Mucosa of stomach (tissue), 1 donor: Measurements from ENCODE around the gene NME7.

Experiments used
- H3K27me3 ChIP-seq: one replicate; pipeline ENCODE4 v1.7.0; 2013; ENCODE audit warnings: mild to moderate bottlenecking, low read length; ENCODE audit not compliant: control insufficient read depth, insufficient read depth
- H3K36me3 ChIP-seq: one replicate; pipeline ENCODE4 v1.7.0; 2013; ENCODE audit warnings: low read length; ENCODE audit not compliant: control insufficient read depth, insufficient read depth
- H3K4me1 ChIP-seq: one replicate; pipeline ENCODE4 v1.7.0; 2013; ENCODE audit warnings: mild to moderate bottlenecking, low read length; ENCODE audit not compliant: control insufficient read depth, insufficient read depth
- H3K4me3 ChIP-seq: one replicate; pipeline ENCODE4 v1.7.0; 2013; ENCODE audit warnings: low read length
- H3K9ac ChIP-seq: one replicate; pipeline ENCODE4 v1.7.0; 2013; ENCODE audit warnings: mild to moderate bottlenecking, low read length, moderate library complexity
- H3K9me3 ChIP-seq: one replicate; pipeline ENCODE4 v1.7.0; 2013; ENCODE audit warnings: mild to moderate bottlenecking, low read length, moderate library complexity; ENCODE audit not compliant: control insufficient read depth
- donor health status: Pancreatic carcinoma.

Gene NME7

DNA sequence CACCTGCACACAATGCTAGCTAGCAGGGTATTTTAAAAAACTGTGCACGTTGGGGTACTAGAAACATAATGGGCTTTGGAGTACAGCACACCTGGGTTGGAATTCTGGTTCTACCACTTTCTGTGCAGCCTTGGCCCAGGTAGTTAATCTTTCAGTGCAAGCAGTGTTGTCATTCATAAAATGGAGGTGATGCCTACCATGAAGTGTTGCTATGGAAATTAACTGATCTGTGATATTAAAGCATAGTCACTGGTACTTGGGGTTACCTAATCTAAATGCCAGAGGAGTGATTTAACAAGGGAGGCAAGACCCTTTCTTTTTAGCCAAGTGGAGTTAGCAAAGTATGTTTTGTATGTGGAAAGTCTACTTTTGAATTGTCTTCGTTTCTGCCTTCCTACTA lies 243.1 kb downstream of the NME7 start:
- Histone ChIP-seq H3K9me3 (no peaks in the 10 kb centered on the region), H3K9ac (no peak overlapping the region), H3K36me3 (no peaks in the 10 kb centered on the region), H3K4me3 (no peak overlapping the region), H3K4me1 (peaks cover 21% of the 10 kb centered on the region), H3K27me3 (no peaks in the 10 kb centered on the region)

DNA sequence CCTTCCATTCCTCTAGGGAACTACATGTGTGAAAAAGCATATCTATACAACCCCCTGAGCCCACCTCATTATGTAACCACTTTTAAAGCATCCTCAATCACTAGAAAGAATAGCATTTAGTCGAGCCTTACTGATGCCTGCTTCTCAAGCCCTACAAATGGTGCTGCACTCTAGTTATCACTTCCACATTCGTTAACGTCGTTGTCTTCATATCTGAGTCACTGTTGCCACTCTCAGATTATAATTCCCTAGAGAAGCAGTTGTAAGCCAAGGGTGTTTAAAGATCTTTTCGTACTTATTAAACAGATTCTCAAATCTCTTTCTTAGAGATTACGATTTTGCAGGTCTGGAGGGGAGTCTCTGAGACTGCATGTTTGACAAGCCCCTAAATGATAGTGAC lies 244.6 kb downstream of the NME7 start:
- Histone ChIP-seq H3K36me3 (no peaks in the 10 kb centered on the region), H3K4me3 (no peak overlapping the region), H3K4me1 (peaks cover 34% of the 10 kb centered on the region), H3K27me3 (no peaks in the 10 kb centered on the region), H3K9me3 (no peaks in the 10 kb centered on the region), H3K9ac (no peak overlapping the region)

DNA sequence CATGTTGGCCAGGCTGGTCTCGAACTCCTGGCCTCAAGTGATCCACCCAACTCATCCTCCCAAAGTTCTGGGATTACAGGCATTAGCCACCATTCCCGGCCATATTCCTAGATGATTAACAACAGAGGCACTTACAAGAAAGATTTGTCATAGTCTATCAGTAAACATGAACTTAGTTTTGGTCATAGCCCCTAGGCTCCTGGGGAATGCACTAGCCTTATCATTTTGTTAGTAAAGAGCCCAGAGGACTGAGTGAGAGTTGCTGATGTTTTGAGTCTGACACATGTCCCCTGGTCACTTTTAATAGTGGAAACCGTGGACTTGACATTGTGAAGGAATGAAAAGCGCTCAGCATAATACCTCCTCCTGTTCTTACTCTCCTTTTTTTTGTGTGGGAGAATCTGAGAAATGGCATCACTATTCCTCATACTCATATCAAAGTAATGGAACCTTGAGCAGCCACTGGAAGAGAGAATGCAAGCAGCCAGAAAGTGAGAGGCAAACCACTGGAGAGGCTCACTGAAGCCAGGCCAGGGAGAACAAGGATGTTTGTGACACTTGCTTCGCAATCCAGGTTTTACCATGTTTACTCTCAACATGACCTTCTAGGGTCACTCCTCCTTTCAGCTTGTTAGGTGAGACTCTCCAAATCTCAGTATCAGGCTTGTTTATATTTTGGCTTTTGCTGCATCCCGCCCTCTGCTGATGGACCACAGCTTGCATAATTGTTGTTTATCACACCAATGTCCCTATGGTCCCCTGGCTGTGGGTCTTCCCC lies 246.3 kb downstream of the NME7 start:
- Histone ChIP-seq H3K9ac (no peak overlapping the region), H3K36me3 (no peaks in the 10 kb centered on the region), H3K27me3 (no peaks in the 10 kb centered on the region), H3K9me3 (no peaks in the 10 kb centered on the region), H3K4me1 (peaks cover 50% of the 10 kb centered on the region), H3K4me3 (no peak overlapping the region)

DNA sequence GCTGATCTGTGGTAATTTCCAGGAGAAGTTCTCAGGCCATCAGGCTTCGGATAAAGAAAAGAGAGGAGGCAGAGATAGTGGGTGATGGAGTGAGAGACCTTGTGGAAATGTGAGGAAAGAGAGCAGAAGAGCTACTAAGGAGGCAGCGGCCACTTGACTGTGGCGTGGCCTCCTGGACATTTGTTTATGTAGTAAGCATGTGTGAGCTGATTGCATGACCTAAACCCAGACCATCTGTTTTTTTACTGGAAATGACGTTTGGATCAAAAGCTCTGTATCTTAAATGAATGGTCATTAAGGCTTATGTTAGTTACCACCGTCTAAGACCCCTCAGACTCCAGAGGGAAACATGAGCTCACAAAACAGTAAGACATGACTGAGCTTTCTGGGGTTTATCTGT lies 247.5 kb downstream of the NME7 start:
- Histone ChIP-seq H3K4me3 (no peak overlapping the region), H3K36me3 (peaks cover 7% of the 10 kb centered on the region), H3K27me3 (no peaks in the 10 kb centered on the region), H3K4me1 (peaks cover 62% of the 10 kb centered on the region), H3K9me3 (no peaks in the 10 kb centered on the region), H3K9ac (no peak overlapping the region)

DNA sequence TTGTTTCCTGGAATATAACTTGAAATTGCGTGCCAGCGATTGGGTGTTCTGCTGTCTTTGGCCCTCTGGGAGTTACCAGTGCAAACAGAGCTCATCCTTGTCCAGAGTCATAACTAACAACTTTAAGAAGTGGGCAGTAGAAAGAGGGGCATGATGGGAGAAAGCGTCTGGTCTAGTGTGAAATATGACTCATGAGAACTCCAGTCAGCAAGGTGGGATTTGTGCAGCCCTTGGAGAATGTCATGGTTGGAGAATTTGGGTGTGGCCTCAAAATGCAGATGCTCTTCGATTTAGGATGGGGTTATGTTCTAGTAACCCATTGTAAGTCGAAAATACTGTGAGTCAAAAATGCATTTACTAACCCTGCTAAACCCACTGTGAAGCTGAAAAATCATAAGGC lies 248.2 kb downstream of the NME7 start:
- no peaks in the 10 kb centered on the region for H3K27me3 ChIP-seq

DNA sequence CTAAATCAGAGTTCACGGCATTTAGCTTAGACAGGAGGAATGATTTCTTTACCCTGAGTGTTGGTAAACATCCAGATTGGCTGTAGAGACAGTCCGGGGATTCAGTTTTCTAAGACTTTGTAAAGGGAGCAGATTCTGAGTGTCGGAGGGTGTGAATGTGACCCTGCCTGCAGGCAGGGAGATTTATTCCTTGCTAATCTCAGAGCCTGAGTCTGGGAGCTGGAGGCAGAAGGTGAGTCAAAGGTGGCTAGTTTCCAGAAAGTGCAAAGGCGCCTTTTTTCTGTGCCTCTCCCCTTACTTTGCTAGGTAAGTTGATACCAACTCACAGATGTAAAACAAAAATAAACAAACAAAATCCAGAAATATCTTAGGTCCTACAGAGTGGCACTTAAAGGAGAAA lies 249.4 kb downstream of the NME7 start:
- Histone ChIP-seq H3K9me3 (no peaks in the 10 kb centered on the region), H3K36me3 (peaks cover 7% of the 10 kb centered on the region), H3K27me3 (no peaks in the 10 kb centered on the region), H3K4me3 (no peak overlapping the region), H3K4me1 (peaks cover 67% of the 10 kb centered on the region), H3K9ac (no peak overlapping the region)

More for the DNA sequence above, 248.2 kb downstream of the NME7 start:
- Histone ChIP-seq H3K9ac (no peak overlapping the region), H3K36me3 (peaks cover 7% of the 10 kb centered on the region), H3K4me3 (no peak overlapping the region), H3K4me1 (peaks cover 61% of the 10 kb centered on the region), H3K9me3 (no peaks in the 10 kb centered on the region)

DNA sequence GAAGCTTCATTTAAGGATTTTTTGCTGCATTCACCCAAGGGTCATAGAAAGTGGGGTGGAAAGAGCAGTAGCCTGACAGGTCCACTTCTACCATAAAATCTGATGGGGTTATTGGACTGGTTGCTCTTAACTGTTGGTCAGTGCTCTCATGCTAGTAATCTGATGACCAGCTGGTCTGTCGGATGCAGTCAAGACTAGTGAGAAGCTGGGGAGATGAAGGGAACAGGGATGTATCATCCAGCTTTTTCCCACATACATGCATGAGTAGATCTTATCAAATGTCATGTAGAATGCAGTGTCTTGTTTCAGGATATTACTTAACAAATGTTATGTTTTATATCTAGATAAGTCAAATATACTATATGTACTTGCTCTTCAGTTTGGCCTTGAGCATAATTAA lies 250.0 kb downstream of the NME7 start:
- H3K4me3 ChIP-seq: no peak overlapping the region
- peaks cover 7% of the 10 kb centered on the region for H3K36me3 ChIP-seq
- no peaks in the 10 kb centered on the region for H3K27me3 ChIP-seq
- H3K9me3 ChIP-seq: no peaks in the 10 kb centered on the region
- no peak overlapping the region for H3K9ac ChIP-seq
- peaks cover 71% of the 10 kb centered on the region for H3K4me1 ChIP-seq

DNA sequence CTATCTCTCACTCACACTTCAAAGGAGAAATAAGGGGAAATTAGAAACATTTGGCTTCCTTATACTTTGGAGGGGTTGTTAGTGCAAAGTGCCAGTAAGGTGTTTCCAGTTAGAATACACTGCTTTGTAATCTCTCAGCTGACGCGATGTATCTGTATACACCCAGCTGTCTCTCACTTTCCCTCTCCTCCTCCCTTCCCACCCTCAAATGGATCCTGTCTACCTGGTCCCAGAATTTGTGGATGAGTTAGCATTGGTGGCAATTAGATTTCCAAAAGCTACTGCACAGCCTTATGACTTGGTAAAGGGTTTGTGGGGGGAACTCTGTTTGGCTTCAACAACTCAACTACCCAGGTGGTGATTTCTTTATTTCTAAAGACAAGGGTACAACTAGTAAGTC lies 250.6 kb downstream of the NME7 start:
- H3K36me3 ChIP-seq: peaks cover 7% of the 10 kb centered on the region
- H3K27me3 ChIP-seq: no peaks in the 10 kb centered on the region
- no peak overlapping the region for H3K4me3 ChIP-seq
- peaks cover 74% of the 10 kb centered on the region for H3K4me1 ChIP-seq
- H3K9ac ChIP-seq: peak overlapping the region; percentile 2
- no peaks in the 10 kb centered on the region for H3K9me3 ChIP-seq

DNA sequence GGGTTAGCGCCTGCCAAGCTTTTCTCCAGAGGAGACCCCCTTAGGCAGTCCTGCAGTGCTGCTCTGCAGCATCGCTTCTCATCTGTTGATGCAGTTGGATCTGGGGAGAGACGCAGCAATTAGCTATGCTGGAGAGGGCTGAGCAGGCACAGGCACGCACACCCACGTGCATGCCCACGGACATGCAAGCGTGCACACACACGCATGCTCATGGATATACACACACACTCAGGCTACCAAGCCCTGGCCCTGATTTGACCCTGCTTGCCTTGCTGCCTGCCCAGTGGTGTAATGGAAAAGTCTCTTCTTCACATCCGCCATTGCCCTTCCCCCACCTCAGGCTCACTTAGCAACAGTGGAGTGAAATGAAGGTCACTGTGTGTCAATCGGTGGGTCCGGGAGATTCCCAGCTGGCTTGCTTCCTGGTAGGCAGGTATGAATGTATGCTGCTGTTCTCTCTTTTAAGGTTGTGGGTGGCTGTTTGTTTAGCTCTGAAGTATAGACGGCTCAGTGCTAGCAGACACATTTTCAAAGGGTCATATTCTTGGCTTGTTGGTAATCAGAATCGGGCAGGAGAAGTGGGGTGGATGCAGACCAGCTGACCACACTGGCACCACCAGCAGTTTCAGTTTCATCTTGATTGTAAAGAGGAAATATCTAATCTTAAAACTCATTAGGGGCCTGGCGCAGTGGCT lies 251.6 kb downstream of the NME7 start:
- Histone ChIP-seq H3K4me1 (peaks cover 80% of the 10 kb centered on the region), H3K36me3 (peaks cover 7% of the 10 kb centered on the region)

DNA sequence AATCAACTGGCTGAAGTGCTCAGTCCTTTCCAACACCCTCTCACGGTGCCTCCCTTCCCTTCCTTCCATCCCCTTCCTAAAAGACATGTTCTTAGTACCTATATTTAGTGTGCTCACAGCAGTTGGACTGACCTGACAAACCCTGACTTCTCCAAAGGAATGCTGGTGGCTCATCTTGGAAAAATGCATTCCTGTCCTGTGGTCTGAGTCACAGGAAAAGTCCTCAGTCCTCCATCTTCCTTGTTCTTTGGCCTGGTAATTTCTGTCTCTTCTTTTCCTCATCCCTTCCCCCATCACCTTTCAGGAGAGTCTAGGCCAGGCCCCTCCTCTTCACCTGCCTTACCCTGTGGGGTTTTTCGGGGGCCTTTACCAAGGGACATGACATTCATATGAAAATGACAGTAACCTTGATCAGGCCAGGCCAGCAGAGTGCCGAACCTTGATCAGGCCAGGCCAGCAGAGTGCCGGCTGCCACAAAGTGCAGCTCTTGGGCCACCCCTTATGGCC lies 253.9 kb downstream of the NME7 start:
- Histone ChIP-seq H3K4me1 (peaks cover 66% of the 10 kb centered on the region), H3K4me3 (no peak overlapping the region), H3K9ac (no peak overlapping the region), H3K27me3 (no peaks in the 10 kb centered on the region), H3K36me3 (peaks cover 7% of the 10 kb centered on the region), H3K9me3 (no peaks in the 10 kb centered on the region)

More for the DNA sequence above, 251.6 kb downstream of the NME7 start:
- no peaks in the 10 kb centered on the region for H3K9me3 ChIP-seq
- peak overlapping the region; percentile 34 for H3K4me3 ChIP-seq
- H3K27me3 ChIP-seq: no peaks in the 10 kb centered on the region
- H3K9ac ChIP-seq: peak overlapping the region; percentile 23

DNA sequence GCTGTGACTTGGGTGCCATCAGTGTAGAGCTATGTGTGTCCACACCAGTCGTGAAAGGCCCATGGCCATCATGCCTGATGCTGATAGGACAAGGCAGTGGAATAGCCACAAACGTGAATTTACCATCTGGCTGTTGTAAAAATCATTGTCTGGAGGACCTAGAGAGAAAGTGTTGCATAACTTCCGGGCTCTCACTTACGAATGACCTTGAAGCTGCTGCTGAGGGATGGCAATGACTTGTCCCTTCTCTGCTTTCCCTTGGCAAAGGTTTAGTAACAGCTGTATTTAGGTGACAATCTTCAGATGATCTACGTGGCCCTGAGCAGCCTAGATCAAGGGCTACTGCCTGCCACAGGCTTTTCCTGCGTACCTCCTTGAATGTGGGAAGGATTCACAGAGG lies 255.4 kb downstream of the NME7 start:
- Histone ChIP-seq H3K4me1 (peaks cover 54% of the 10 kb centered on the region), H3K27me3 (no peaks in the 10 kb centered on the region), H3K36me3 (peaks cover 7% of the 10 kb centered on the region), H3K4me3 (no peak overlapping the region), H3K9ac (peak overlapping the region; percentile 0), H3K9me3 (no peaks in the 10 kb centered on the region)

DNA sequence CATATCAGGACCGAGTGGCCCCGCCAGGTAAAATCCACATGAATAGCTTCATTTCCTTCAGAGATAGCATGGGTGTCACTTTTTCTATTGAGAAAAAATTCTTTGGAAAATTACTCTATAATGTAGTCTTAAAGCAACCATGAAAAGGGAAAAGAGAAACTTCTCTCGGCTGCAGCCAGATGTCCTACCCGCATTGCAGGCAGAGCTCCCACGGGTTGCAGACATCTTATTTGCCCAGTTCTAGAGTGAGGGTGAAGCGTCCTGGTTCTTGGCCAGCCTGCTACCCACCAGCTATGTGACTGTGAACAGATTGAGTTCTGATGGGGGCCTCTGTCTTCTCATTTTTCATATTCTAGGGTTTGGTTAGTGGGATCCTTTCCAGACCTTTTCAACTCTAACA lies 256.1 kb downstream of the NME7 start:
- Histone ChIP-seq H3K9me3 (no peaks in the 10 kb centered on the region), H3K36me3 (peaks cover 7% of the 10 kb centered on the region), H3K4me3 (no peak overlapping the region), H3K27me3 (no peaks in the 10 kb centered on the region), H3K4me1 (peaks cover 46% of the 10 kb centered on the region), H3K9ac (no peak overlapping the region)
